ENCODE results near the gene RACGAP1.

RACGAP1 gene, protein sequence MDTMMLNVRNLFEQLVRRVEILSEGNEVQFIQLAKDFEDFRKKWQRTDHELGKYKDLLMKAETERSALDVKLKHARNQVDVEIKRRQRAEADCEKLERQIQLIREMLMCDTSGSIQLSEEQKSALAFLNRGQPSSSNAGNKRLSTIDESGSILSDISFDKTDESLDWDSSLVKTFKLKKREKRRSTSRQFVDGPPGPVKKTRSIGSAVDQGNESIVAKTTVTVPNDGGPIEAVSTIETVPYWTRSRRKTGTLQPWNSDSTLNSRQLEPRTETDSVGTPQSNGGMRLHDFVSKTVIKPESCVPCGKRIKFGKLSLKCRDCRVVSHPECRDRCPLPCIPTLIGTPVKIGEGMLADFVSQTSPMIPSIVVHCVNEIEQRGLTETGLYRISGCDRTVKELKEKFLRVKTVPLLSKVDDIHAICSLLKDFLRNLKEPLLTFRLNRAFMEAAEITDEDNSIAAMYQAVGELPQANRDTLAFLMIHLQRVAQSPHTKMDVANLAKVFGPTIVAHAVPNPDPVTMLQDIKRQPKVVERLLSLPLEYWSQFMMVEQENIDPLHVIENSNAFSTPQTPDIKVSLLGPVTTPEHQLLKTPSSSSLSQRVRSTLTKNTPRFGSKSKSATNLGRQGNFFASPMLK
- 19.2 to 26.3 (median 21.1) reads per million in 4 experiments for total RNA-seq

DNA sequence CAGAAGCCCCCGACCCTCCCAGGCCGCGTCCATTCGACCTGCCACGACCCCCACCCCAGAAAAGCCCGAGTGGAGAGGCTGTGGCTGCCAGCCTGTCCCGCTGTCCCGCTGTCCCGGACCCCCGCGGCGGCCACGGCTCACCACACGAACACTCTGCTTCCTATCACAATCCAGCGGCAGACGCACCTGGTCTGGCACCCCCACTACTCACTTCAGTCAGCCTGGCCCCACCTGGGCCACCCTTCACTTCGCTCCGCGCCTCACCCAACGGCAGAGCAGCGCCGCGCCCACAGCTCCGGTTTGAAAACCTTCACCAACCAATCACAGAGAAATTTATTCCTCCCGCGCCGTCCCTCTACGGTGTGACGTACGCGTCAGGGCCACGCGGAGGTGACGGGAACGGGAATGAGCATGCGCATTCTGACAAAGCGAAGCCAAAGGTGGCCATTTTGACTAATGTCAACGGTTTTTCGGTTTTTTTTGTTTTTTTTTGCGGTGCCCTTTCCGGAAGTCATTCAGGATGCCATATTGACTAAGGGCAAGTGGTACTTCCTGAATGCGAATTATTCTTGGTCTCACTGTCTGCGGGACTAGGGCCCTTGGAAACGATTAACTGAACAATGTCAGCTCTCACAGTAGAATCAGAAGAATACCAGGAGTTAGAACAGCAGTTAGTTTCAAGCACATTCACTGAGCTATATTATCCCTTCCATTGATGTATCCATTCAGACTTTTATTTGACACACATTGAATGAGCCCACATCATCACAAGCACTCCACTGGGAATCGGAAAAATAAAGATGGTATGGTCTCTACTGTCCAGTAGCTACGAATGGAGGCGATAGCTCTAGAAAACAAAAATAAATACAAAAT, at the start of gene RACGAP1:
Gene RACGAP1 (minus strand): TSS at position 308 of the 873 bp plus-strand sequence. CDS start 8,779 bp downstream, outside the sequence.
- peak; percentile 94 for DNase-seq

DNA sequence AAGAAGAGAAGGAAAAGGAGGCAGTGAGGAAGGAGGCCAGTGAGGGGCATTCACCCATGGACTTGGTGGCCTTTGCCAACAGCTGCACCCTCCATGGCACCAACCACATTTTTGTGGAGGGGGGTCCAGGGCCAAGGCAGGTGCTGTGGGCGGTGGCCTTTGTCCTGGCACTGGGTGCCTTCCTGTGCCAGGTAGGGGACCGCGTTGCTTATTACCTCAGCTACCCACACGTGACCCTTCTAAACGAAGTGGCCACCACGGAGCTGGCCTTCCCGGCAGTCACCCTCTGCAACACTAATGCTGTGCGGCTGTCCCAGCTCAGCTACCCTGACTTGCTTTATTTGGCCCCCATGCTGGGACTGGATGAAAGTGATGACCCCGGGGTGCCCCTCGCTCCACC, 48.4 kb upstream of the RACGAP1 start:
- no peak for DNase-seq

DNA sequence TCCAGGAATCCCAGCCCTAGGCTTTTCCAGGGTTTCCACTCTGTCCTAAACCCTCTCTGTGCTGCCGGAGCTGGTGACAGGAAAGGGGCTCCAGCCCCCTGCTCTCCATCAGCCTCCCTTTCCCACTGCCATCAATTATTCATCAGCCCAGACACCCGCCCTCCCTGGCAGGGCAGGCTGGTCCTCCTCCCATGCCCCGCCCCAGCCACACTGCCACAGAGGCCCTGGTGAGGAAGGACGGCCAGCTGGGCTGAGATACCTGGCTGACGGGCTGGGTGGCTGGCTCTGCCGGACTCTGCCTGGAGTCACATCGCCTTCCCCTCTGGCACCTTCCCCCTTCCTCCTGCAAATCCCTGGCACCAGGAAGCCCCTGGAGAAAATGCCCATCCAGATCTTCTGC, 47.9 kb upstream of the RACGAP1 start:
- no peak for DNase-seq

DNA sequence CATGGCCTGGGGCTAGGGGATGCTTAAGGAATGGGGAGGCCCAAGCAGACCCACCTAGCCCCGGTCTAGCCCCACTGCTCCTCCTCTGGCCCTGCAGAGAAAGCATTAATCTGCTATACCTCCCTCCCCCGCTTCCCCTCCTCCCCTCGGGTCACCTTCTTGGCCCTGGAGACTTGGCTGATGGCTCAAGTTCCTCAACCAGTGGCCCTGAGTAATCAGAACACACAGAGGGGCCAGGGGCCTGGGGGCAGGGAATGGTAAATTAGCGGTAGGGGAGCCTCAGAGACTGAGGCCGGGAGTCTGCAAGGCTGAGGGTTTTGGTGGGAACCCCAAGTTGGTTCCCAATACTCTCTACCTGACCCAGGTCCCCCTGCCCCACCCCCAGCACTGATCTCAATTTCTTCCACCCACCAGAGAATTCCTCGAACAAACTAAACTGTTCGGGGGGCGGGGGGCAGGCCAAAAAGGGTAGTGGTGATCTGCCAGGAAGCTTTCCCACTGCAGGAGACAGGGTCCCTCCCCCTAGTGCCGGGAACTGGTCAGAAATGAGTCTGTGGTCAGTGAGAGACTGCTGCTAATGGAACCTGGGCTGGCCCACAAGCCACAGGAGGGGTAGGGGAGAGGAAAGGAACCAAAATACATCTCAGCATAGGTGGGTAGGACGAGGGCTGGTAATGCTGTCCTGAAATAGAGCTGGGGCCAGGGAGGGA, 47.1 kb upstream of the RACGAP1 start:
- no peak for DNase-seq

DNA sequence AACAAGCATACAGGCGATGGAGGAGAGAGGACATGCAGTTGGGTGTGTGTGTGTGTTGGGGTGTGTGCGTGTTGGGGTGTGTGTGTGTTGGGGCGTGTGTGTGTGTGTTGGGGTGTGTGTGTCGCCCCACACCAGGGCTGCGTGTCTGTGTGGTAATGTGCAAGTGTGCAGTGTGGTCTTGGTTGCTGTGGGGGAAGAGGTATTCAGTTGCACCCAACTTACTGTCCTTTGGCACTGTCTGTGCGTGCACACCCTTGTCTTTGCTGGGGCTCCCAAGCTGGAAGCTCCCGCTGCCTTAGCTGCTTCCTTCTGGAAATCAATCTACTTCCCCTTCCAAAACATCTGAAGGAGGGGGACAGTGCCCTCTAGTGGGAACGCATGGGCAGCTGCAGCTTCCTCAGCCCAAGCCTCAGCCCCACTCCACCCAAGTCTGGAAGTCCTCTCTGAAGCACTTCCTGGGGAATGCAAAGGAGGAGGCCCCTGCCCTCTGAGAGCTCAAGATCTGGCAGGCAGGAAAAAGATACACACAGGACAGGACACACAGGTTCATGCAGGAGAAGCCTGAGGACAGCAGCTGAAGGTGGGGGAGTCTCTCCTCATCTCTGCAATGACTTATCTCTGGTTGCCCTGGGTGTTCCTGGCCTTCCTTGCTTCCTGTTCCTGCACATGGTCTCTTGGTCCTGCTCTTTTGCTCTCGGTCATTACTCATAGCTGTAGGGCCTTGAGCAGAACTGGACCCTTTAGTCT, 45.2 kb upstream of the RACGAP1 start:
- DNase-seq = peak; percentile 36

DNA sequence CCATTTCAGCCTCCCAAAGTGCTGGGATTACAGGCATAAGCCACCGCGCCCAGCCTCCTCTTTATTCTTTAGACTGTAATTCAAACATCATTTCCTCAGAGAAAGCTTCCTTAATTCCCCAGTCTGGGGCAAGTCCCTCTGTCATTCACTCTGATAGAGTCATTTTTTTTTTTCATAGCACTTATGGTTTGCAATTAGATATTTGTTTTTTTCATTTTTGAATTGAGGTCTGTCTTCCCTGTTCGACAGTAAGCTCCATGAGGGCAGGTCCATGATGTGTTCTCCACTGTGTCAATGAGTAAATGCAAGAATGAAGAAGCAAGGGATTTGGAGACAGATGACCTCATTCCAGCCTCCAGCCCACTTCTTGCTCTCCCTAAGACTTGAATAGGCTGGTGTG, 44.2 kb upstream of the RACGAP1 start:
- no peak for DNase-seq

DNA sequence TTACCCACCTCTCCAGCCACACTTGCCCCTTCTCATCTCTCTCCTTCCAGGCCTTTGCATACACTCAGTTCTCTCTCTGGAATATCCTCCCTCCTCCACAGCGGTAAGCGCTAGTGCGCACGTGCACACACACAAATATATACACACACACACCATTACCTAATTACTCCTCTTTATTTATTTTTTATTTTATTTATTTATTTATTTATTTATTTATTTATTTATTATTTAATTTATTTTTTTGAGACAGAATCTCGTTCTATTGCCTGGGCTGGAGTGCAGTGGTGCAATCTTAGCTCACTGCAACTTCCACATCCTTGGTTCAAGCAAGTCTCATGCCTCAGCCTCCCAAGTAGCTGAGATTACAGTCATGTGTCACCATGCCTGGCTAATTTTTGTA, 43.8 kb upstream of the RACGAP1 start:
- no peak for DNase-seq

DNA sequence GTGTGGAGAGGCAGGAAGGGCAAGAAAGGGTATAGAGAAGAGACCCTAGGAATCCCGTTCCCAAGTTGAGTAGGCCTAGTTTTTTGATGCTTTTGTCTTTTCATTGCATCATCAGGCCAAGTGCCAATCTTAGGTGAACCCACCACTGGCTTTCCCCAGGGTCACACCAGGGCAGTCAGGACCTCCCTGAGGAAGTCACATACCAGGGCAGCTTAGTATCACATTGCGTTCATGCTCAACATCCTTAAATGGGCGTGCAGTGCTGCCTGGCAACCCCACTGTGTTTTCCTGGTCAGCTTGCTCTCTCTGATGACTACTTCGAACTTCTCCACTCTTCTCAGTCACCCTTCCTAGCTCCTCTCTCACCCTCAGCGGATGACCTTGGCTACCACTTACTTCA, 41.1 kb upstream of the RACGAP1 start:
- DNase-seq = no peak

DNA sequence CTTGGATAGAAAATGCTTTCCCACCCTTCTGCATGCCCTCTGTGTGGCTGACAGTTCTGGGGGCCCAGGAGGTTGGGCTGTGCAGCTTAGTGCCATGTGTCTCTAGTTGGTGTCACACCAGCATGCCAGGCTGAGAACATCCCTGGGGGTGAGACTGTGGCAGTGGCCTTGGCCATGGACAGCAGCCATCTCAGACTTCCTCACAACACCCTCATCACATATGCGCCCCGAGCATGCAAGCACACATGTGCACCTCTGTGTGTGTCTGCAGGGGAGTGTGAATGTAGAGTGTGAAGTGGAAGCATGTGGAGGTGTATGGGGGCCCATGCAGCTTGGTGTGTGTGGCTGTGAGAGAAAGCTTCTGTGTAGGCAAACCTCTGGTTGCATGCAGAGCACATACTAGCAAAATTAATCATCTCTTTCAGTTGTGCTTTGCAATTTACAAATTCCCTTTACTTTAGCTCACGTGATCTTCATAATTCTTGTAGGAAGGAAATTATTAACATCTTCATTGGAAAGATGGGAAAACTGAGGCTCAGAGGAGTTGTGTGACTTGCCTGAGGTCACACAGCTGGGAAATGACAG, 40.5 kb upstream of the RACGAP1 start:
- no peak for DNase-seq

DNA sequence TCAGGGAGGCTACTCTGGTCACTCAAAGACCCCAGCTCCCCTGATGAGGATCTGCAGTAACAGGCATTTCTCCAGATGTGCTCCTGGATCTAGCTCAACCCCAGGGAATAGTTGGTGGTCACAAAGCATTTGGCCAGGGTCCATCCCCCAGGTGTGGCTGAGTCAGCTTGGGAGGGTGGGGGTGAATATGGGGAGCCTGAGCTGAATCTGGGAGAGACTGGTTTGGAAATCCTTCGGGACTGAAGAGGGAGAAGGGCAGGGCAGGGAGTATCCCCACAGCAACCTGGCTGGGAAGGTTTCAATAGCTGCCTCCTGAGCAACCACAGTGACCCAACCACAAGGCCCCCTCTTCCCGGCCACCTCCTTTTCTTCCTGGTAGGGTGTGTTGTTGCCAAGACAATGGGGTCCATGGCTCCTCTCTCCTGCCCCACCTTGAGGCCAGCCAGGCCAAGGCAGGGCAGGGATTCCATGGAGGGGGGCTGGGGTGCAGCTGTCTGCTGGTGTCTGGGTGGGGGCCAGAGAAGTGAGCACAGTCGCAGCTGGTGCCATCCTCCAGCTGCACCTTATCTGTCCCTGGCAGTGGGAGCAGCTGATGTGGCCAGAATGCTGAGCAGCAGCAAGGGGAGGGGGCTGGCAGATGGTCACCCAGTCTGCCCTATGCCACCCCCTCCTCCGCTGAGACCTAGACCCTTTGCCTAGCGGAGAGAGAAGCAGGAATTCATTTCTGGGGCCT, 37.6 kb upstream of the RACGAP1 start:
- no peak for DNase-seq

DNA sequence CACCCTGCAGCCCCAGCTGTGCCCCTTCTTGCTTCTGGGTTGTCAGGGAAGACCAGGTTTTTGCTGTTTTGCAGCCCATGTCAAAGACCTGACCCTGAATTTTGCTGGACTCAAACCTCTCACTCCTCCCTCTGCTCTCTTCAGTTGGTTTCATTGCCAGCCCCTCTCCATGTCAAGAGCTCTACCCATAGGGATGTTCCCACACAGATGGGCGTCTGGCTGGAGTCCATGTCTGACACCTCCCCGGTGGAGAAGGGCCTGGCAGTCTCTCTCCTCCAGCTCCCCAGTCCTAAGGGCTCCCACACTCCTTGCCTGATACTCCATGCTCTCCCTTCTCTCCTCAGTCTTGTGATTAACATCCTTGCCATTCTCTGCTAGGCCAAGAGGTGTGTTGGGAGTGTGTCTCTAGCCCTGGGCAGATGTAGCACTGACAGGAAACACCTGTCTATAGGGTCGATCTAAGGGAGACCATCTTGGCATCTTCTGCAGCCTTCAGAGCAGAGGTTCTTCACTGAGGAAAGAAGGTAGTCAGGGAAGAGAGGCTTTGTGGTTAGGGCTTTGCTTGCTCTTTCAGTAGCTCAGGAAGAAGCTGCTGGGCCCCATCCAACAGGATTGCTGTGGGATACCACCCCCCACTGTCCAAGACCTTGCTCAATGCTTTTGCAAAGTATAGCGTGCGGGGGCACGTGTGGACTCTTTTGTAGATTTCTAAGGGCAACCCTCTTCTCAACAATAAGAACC, 36.8 kb upstream of the RACGAP1 start:
- DNase-seq = no peak

DNA sequence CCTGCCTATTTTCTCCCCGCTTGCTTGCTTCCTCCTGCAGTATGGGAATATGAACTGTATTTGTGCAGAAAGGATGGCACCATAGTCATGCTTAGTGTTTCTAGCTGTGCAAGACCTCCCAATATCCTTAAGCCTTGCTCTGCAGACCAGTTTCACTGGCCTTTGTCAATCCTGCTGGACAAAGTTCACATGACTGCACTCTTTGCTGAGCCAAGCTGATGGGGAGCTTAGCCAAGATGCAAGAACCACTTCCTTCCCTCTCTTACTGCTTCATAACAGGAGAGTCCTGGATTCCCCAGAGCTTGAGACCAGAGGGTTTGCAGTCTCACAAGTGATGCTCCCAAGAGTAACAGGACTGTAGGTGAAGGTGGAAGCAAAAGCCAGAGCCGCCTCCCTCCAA, 35.9 kb upstream of the RACGAP1 start:
- DNase-seq = no peak

DNA sequence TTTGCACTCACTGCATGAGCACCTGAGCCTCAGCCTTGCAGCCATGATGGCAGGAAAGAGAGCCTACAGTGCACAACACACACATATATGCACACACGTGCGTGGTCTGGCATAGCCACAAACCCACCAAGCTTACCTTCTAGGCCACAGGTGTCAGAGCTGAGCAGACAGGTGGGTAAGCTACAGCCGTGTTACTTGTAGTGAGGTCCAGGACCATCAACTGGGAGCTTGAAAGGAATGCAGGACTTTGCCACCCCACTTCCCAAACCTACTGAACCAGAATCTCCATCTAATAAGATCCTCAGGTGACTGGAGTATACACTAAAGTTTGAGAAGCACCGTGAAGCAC, 34.8 kb upstream of the RACGAP1 start:
- no peak for DNase-seq

DNA sequence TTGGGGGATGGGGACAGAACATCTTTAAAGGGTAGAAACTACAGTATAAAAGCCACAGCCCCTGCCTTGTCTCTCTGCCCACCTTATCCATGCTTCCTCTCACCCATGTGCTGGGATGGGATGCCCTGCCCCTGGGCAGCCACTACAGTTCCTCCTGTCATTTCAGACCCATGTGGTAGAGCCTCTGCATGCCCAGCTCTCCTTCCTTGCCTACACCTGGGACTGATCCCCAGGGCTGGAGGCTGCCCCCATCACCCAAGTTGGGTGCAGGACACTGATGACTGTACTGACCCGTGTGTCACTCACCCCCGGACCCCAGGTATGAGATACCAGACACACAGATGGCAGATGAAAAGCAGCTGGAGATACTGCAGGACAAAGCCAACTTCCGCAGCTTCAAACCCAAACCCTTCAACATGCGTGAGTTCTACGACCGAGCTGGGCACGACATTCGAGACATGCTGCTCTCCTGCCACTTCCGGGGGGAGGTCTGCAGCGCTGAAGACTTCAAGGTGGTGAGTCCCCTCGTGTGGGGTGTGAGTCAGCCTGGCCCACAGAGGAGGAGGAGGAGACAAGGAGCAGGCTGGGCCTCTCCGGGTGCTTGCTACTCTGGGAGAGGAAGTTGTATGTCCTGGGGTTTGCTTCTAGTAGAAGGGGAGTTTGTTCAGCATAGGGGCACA, 34.3 kb upstream of the RACGAP1 start:
- DNase-seq = peak; percentile 41

DNA sequence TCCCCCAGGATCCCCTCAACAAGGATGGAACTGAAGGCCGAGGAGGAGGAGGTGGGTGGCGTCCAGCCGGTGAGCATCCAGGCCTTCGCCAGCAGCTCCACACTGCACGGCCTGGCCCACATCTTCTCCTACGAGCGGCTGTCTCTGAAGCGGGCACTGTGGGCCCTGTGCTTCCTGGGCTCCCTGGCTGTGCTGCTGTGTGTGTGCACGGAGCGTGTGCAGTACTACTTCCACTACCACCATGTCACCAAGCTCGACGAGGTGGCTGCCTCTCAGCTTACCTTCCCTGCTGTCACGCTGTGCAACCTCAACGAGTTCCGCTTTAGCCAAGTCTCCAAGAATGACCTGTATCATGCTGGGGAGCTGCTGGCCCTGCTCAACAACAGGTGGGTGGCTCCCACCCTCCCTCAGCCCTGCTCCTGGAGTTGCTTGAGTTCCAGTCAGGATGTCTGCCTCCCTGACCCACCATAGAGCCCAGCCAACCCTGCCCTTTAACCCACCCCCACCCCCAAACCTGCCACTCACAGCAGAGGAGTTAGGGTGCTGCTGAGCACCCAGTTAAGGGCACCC, 33.5 kb upstream of the RACGAP1 start:
- DNase-seq = no peak

DNA sequence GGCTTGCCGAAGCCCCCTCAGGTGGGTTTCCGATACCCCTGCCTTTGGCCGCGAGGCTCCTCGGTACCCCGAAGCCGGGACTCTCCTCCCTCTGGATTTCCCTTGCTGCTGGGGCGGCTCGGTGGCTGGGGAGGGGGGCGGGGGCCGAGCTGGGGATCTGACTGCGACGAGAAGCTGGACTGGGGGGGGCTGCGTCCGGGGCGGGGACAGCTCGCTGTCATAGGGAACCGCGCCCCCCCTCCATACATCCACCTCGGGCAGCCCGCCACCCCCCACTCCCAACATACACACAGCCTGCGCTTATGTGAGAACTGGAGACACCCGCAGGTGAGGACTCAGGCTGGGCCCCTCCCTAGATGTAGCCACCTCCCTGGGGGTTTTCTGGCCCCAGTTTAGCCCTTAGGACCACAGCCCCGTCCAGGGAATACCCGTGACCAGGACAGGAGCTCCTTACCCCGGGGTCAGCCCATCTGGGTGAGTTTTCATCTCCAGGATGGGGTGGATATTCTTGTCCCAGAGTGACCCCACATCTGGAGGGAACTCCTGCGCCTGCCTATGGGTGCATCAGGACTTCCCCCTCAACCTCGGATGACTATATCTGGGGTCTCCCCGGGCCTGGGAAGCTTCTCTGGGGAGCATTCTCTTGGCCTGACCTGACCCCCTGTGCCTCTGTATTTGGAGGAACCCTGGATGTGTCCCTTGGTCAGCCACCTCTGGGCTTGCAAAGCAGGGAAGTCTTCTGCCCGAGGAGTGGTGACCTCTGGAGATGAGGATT, 32.8 kb upstream of the RACGAP1 start:
- DNase-seq = no peak

DNA sequence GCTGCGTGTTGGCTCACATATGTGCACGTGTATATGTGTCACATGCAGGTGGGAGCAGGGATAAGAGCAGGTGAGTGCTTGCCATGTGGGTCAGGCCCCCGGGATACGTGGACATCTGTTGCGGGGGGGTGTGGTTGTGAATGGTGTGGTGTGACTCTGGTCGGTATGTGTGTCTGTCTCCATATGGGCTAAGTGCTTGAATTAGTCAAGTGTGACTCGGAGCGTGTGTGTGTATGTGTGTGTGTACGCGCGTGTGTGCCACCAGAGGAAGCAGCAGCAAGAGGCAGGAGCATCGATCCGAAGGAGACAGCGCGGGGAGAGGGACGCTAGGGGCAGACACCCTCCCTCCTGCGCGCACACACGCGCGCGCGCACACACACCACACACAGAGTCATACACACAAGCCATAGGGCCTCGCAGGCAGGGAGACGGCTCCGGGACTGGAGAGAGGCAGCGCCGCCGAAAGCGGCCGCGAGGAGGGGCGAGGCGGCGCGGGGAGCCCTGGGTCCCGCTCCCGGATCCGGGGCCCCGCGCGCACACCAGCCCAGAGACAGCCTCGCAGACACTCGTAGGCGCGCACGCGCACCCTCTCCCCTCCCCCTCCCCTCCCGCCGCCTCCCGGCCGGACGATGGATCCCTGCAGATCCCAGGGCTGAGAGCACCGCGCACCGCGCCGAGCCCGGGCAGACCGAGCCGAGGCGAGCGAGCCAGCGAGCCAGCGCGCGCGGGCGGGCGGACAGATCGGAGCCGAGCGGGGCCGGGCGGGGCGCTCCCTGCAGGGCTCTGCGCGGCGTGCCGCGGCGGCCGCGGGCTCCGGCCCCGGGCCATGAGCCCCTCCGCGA, 31.9 kb upstream of the RACGAP1 start, which contains the start of gene ASIC1:
Gene ASIC1 (plus strand): TSS at position 597 of the 842 bp plus-strand sequence. CDS start 1,171 bp downstream, outside the sequence.
- peak; percentile 31 for DNase-seq

Measured in effector CD8-positive, alpha-beta T cell (primary cell).